Hepatocyte (in vitro differentiated cells): ENCODE data around the gene PNPLA1. TPM values are rescaled to one million over a fixed set of nuclear protein-coding genes. Genes with fewer than 3 reads are reported as not detected.

Source experiments
- DNase-seq: peaks from one replicate; pipeline ENCODE4 v3.0.0-alpha.2; 2016; ENCODE audit warnings: low spot score
- H2AFZ ChIP-seq: fragments of 200-600 bp; sonication (generic); 2 replicates; pipeline ENCODE4 v1.6.0; 2016; ENCODE audit warnings: antibody characterized with exemption, mild to moderate bottlenecking
- H3K27ac ChIP-seq: fragments of 200-600 bp; sonication (generic); 2 replicates; pipeline ENCODE4 v1.5.1; 2016; ENCODE audit warnings: mild to moderate bottlenecking
- H3K27me3 ChIP-seq: fragments of 200-600 bp; sonication (generic); 2 replicates; pipeline ENCODE4 v1.6.1; 2016
- H3K36me3 ChIP-seq: fragments of 200-600 bp; sonication (generic); replicated peaks from 2 replicates; pipeline ENCODE4 v1.5.1; 2016; ENCODE audit warnings: low read depth; ENCODE audit not compliant: insufficient read depth
- H3K4me1 ChIP-seq: fragments of 200-600 bp; sonication (generic); 2 replicates; pipeline ENCODE4 v1.5.1; 2016; ENCODE audit warnings: mild to moderate bottlenecking, moderate library complexity; ENCODE audit not compliant: insufficient read depth
- H3K4me2 ChIP-seq: fragments of 200-600 bp; sonication (generic); 2 replicates; pipeline ENCODE4 v1.6.0; 2016
- H3K4me3 ChIP-seq: fragments of 200-600 bp; sonication (generic); 2 replicates; pipeline ENCODE4 v1.5.1; 2016; ENCODE audit warnings: mild to moderate bottlenecking
- H3K79me2 ChIP-seq: fragments of 200-600 bp; sonication (generic); 2 replicates; pipeline ENCODE4 v1.6.0; 2017; ENCODE audit warnings: mild to moderate bottlenecking
- H3K9me2 ChIP-seq: fragments of 200-600 bp; sonication (generic); replicated peaks from 2 replicates; pipeline ENCODE4 v1.6.0; 2017; ENCODE audit warnings: mild to moderate bottlenecking; ENCODE audit not compliant: insufficient read depth
- H3K9me3 ChIP-seq: fragments of 200-600 bp; sonication (generic); 2 replicates; pipeline ENCODE4 v1.5.1; 2016; ENCODE audit warnings: low read depth, mild to moderate bottlenecking
- H4K20me1 ChIP-seq: fragments of 200-600 bp; sonication (generic); 2 replicates; pipeline ENCODE4 v1.6.0; 2016; ENCODE audit warnings: mild to moderate bottlenecking; ENCODE audit not compliant: insufficient read depth, poor library complexity, severe bottlenecking
- CTCF ChIP-seq: fragments of 200-600 bp; sonication (generic); IDR thresholded peaks from 2 replicates; pipeline ENCODE4 v1.5.1; 2016; ENCODE audit warnings: antibody characterized with exemption, mild to moderate bottlenecking; ENCODE audit not compliant: poor library complexity
- EZH2 ChIP-seq: fragments of 200-600 bp; sonication (generic); IDR thresholded peaks from 2 replicates; pipeline ENCODE4 v1.6.1; 2016; ENCODE audit warnings: antibody characterized with exemption, mild to moderate bottlenecking, borderline replicate concordance
- EZH2phosphoT487 ChIP-seq: fragments of 200-600 bp; sonication (generic); IDR thresholded peaks from one replicate; pipeline ENCODE4 v1.6.1; 2018; ENCODE audit warnings: antibody characterized with exemption, mild to moderate bottlenecking, low read depth, moderate library complexity; ENCODE audit not compliant: unreplicated experiment, severe bottlenecking
- WGBS: methylation state at CpG from one replicate; pipeline ENCODE4 v1.1.6; 2016; ENCODE audit warnings: low lambda C conversion rate; ENCODE audit errors: missing lambda C conversion rate; 5-methylcytosine and 5-hydroxymethylcytosine counted together
- polyA plus RNA-seq: library from polyadenylated mRNA; unstranded; fragments of >200 nt; fragmentation: Nextera tagmentation; extraction: Ambion mirVana; gene quantifications from 2 replicates; pipeline ENCODE4 v1.2.1, GENCODE V29; 2016
- total RNA-seq: library from RNA; depleted of rRNA; stranded (reverse); fragments of >200 nt; gene quantifications from 2 replicates; pipeline ENCODE4 v1.2.3, GENCODE V29; 2014

The PNPLA1 gene
- total RNA-seq = 0.57 TPM in 1 of 2 replicates, not detected in the other
- polyA plus RNA-seq = 0.48 and 0.64 TPM in 2 replicates

- H3K9me2 ChIP-seq = no peaks in the 10 kb centered on the region
- no peak within 1 kb of the TSS for H3K27ac ChIP-seq
- H3K27me3 ChIP-seq = no peaks in the 10 kb centered on the region
- H2AFZ ChIP-seq = no peak within 1 kb of the TSS
- H3K4me3 ChIP-seq = no peak within 1 kb of the TSS
- TF ChIP-seq EZH2 (no peak), EZH2phosphoT487 (no peak), CTCF (no peak)
- no peaks in the 10 kb centered on the region for H3K4me1 ChIP-seq
- H3K36me3 ChIP-seq = no peaks in the 10 kb centered on the region
- H3K79me2 ChIP-seq = no peaks in the 10 kb centered on the region
- no peaks in the 10 kb centered on the region for H4K20me1 ChIP-seq
- no peak for DNase-seq
- WGBS = 84% methylated on average over 32 of the region's 32 CpGs
- no peaks in the 10 kb centered on the region for H3K9me3 ChIP-seq
- no peak within 1 kb of the TSS for H3K4me2 ChIP-seq
Observed at GRCh38 chr6:36269834-36270705, at the start of gene PNPLA1. TSS of gene PNPLA1 (plus strand) at chr6:36270060. CDS start at chr6:36270460, 400 bp downstream.

DNA sequence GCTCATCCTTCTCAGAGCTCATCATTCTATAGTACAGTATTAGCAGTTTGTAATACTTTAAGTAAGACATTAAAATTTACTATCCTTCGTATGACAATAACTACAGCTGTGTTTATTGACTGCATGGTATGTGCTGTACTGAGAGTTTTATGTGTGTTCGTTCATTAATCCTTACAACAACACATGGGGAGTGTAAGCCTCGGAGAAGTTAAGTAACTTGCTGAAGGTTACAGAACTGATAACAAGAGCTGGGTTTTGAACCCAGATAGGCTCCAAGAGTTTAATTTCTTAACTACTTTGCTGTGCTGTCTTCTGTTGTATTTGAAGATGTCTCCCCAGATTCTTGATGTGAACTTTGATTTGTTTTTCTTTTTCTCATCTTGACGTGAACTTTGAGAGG, 49.6 kb upstream of the PNPLA1 start:
- no peak for DNase-seq
- Histone ChIP-seq H2AFZ (no peak overlapping the region), H3K27me3 (no peaks in the 10 kb centered on the region), H3K36me3 (no peaks in the 10 kb centered on the region), H3K4me1 (peaks cover 30% of the 10 kb centered on the region), H3K4me2 (peak overlapping the region; percentile 41), H3K79me2 (peaks cover 18% of the 10 kb centered on the region), H3K4me3 (no peak overlapping the region), H3K9me3 (no peaks in the 10 kb centered on the region), H3K27ac (peak overlapping the region; percentile 65), H4K20me1 (peaks cover 4% of the 10 kb centered on the region), H3K9me2 (no peaks in the 10 kb centered on the region)
- WGBS = 44% methylated on average over 4 of the region's 4 CpGs
- TF ChIP-seq EZH2 (no peak), EZH2phosphoT487 (no peak), CTCF (no peak)

DNA sequence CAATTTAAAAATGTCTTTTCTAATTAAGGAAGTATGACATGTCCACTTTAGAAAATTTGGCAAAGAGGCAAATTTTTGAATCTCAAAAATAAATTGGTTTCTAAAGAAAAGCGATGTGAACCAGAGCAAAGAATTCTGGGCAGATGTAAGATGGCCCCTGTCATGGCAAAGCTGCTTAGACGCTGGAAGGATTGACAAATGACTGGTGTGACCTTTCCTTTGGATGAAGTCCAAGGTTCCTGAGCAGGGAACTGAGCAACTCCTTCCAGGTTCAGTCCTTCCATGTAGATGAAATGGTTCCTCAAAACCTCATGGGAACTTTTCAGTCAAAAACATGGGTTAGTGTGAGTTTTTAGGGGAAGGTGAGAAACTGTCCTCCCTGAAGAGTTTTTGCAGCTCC, 48.2 kb upstream of the PNPLA1 start:
- no peaks in the 10 kb centered on the region for H4K20me1 ChIP-seq
- TF ChIP-seq EZH2phosphoT487 (no peak), EZH2 (no peak), CTCF (no peak)

More for the DNA sequence above, 48.2 kb upstream of the PNPLA1 start:
- 92% methylated on average over 2 of the region's 2 CpGs for WGBS
- Histone ChIP-seq H3K4me1 (peaks cover 30% of the 10 kb centered on the region), H3K79me2 (peaks cover 18% of the 10 kb centered on the region), H3K9me2 (no peaks in the 10 kb centered on the region), H3K9me3 (no peaks in the 10 kb centered on the region), H3K36me3 (no peaks in the 10 kb centered on the region), H3K27ac (peak overlapping the region; percentile 21), H3K27me3 (no peaks in the 10 kb centered on the region), H2AFZ (no peak overlapping the region), H3K4me2 (no peak overlapping the region), H3K4me3 (no peak overlapping the region)
- DNase-seq = no peak
